MM.1S (cell line): Measurements from ENCODE around the gene CPA1.

ENCODE experiments used
- DNase-seq: peaks from one replicate; pipeline ENCODE4 v3.0.0-alpha.2; 2015
- H2AFZ ChIP-seq: fragments of 300-600 bp; sonication (generic); 2 replicates; pipeline ENCODE4 v1.6.0; 2016; ENCODE audit warnings: antibody characterized with exemption, low read length
- H3F3A ChIP-seq: fragments of 300-600 bp; sonication (generic); 2 replicates; pipeline ENCODE4 v1.6.1; 2016; ENCODE audit warnings: mild to moderate bottlenecking, antibody characterized with exemption, low read length, moderate library complexity, mixed read lengths; ENCODE audit not compliant: insufficient read depth
- H3K27ac ChIP-seq: fragments of 300-600 bp; sonication (generic); 2 replicates; pipeline ENCODE4 v1.5.1; 2016; ENCODE audit warnings: mild to moderate bottlenecking, low read length
- H3K27me3 ChIP-seq: fragments of 300-600 bp; sonication (generic); replicated peaks from 2 replicates; pipeline ENCODE4 v1.6.0; 2016; ENCODE audit warnings: low read length; ENCODE audit not compliant: insufficient read depth
- H3K36me3 ChIP-seq: fragments of 300-600 bp; sonication (generic); replicated peaks from 2 replicates; pipeline ENCODE4 v1.6.1; 2016; ENCODE audit warnings: mild to moderate bottlenecking, low read length, mixed read lengths; ENCODE audit not compliant: insufficient read depth
- H3K4me1 ChIP-seq: fragments of 300-600 bp; sonication (generic); 2 replicates; pipeline ENCODE4 v1.6.1; 2016; ENCODE audit warnings: low read length, mixed read lengths
- H3K4me2 ChIP-seq: fragments of 300-600 bp; sonication (generic); 2 replicates; pipeline ENCODE4 v1.6.0; 2016; ENCODE audit warnings: low read depth, low read length
- H3K4me3 ChIP-seq: fragments of 300-600 bp; sonication (generic); 2 replicates; pipeline ENCODE4 v1.5.1; 2016; ENCODE audit warnings: low read length, mixed read lengths
- H3K79me2 ChIP-seq: fragments of 300-600 bp; sonication (generic); 2 replicates; pipeline ENCODE4 v1.6.1; 2016; ENCODE audit warnings: mixed run types, low read length, mixed read lengths
- H3K9ac ChIP-seq: fragments of 300-600 bp; sonication (generic); 2 replicates; pipeline ENCODE4 v1.6.1; 2016; ENCODE audit warnings: low read length, mixed read lengths
- H3K9me2 ChIP-seq: fragments of 300-600 bp; sonication (generic); replicated peaks from 2 replicates; pipeline ENCODE4 v1.6.1; 2016; ENCODE audit warnings: mild to moderate bottlenecking, low read length, mixed read lengths; ENCODE audit not compliant: insufficient read depth
- H3K9me3 ChIP-seq: fragments of 300-600 bp; sonication (generic); replicated peaks from 2 replicates; pipeline ENCODE4 v1.6.1; 2016; ENCODE audit warnings: mild to moderate bottlenecking, low read length, mixed read lengths; ENCODE audit not compliant: insufficient read depth
- H4K20me1 ChIP-seq: fragments of 300-600 bp; sonication (generic); 2 replicates; pipeline ENCODE4 v1.6.1; 2016; ENCODE audit warnings: mild to moderate bottlenecking, low read length, moderate library complexity, mixed read lengths; ENCODE audit not compliant: insufficient read depth
- EZH2 ChIP-seq: fragments of 300-600 bp; sonication (generic); optimal IDR thresholded peaks from 2 replicates; pipeline ENCODE3; 2017; ENCODE audit warnings: low read depth, mild to moderate bottlenecking, antibody characterized with exemption, low read length, mixed read lengths
- EZH2phosphoT487 ChIP-seq: fragments of 300-600 bp; sonication (generic); IDR thresholded peaks from 2 replicates; pipeline ENCODE4 v1.6.1; 2018; ENCODE audit warnings: antibody characterized with exemption, low read length
- TF ChIP-seq, protein P1 (sequence below): fragments of 300-600 bp; sonication (generic); IDR thresholded peaks from 2 replicates; pipeline ENCODE4 v1.5.1; 2016; ENCODE audit warnings: antibody characterized with exemption, low read length, mixed read lengths

The CPA1 gene

GRCh38 chr7:130409712-130410072 is 29.4 kb downstream of the CPA1 start:
- Histone ChIP-seq H3K4me2 (no peak overlapping the region), H3K9ac (no peak overlapping the region), H3K79me2 (no peaks in the 10 kb centered on the region), H3K27me3 (no peaks in the 10 kb centered on the region), H3K4me1 (no peaks in the 10 kb centered on the region), H3K9me3 (no peaks in the 10 kb centered on the region), H2AFZ (no peak overlapping the region), H3K4me3 (no peak overlapping the region), H3K27ac (no peak overlapping the region), H3K36me3 (no peaks in the 10 kb centered on the region), H3F3A (no peaks in the 10 kb centered on the region), H4K20me1 (no peaks in the 10 kb centered on the region), H3K9me2 (no peaks in the 10 kb centered on the region)
- DNase-seq: no peak
- TF ChIP-seq, protein P1, sequence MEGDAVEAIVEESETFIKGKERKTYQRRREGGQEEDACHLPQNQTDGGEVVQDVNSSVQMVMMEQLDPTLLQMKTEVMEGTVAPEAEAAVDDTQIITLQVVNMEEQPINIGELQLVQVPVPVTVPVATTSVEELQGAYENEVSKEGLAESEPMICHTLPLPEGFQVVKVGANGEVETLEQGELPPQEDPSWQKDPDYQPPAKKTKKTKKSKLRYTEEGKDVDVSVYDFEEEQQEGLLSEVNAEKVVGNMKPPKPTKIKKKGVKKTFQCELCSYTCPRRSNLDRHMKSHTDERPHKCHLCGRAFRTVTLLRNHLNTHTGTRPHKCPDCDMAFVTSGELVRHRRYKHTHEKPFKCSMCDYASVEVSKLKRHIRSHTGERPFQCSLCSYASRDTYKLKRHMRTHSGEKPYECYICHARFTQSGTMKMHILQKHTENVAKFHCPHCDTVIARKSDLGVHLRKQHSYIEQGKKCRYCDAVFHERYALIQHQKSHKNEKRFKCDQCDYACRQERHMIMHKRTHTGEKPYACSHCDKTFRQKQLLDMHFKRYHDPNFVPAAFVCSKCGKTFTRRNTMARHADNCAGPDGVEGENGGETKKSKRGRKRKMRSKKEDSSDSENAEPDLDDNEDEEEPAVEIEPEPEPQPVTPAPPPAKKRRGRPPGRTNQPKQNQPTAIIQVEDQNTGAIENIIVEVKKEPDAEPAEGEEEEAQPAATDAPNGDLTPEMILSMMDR: no peak
- TF ChIP-seq EZH2: no peak
- no peak for TF ChIP-seq EZH2phosphoT487

- Histone ChIP-seq H3K27me3 (no peaks in the 10 kb centered on the region), H2AFZ (no peak overlapping the region), H3K36me3 (no peaks in the 10 kb centered on the region), H3K4me1 (no peaks in the 10 kb centered on the region), H3K9me2 (no peaks in the 10 kb centered on the region), H3K9ac (no peak overlapping the region), H3F3A (no peaks in the 10 kb centered on the region), H3K4me2 (no peak overlapping the region), H3K79me2 (no peaks in the 10 kb centered on the region), H3K4me3 (no peak overlapping the region), H3K27ac (no peak overlapping the region), H3K9me3 (no peaks in the 10 kb centered on the region), H4K20me1 (no peaks in the 10 kb centered on the region)
- DNase-seq: no peak
- no peak for TF ChIP-seq EZH2
Observed at GRCh38 chr7:130410868-130411541, 30.7 kb downstream of the CPA1 start.

DNA sequence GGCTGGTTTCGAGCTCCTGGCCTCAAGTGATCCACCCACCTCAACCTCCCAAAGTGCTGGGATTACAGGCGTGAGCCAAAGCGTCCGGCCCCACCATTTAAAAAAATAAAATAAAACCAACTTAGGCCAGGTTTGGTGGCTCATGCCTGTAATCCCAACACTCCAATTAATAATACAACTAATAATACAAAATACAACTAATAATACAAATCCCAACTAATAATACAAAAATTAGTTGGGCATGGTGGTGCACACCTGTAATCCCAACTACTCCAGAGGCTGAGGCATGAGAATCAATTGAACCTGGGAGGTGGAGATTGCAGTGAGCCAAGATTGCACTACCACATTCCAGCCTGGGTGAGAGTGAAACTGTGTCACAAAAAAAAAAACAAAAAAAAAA is 32.9 kb downstream of the CPA1 start:
- TF ChIP-seq, protein P1: no peak
- TF ChIP-seq EZH2phosphoT487 (no peak), EZH2 (no peak)
- Histone ChIP-seq H3K4me2 (no peak overlapping the region), H3F3A (no peaks in the 10 kb centered on the region), H4K20me1 (no peaks in the 10 kb centered on the region), H3K79me2 (no peaks in the 10 kb centered on the region), H3K9ac (no peak overlapping the region), H3K27ac (no peak overlapping the region), H3K4me1 (no peaks in the 10 kb centered on the region), H3K27me3 (no peaks in the 10 kb centered on the region), H3K4me3 (no peak overlapping the region), H3K9me2 (no peaks in the 10 kb centered on the region), H2AFZ (no peak overlapping the region), H3K9me3 (no peaks in the 10 kb centered on the region), H3K36me3 (no peaks in the 10 kb centered on the region)
- no peak for DNase-seq

GRCh38 chr7:130415006-130415405 is 34.7 kb downstream of the CPA1 start:
- TF ChIP-seq, protein P1: no peak
- TF ChIP-seq EZH2 (no peak), EZH2phosphoT487 (no peak)
- Histone ChIP-seq H3K9me2 (no peaks in the 10 kb centered on the region), H3K9me3 (no peaks in the 10 kb centered on the region), H3K27ac (no peak overlapping the region), H3K4me3 (no peak overlapping the region), H3K9ac (no peak overlapping the region), H3K79me2 (no peaks in the 10 kb centered on the region), H3K4me1 (no peaks in the 10 kb centered on the region), H3K36me3 (no peaks in the 10 kb centered on the region), H4K20me1 (no peaks in the 10 kb centered on the region), H3K4me2 (no peak overlapping the region), H2AFZ (no peak overlapping the region), H3K27me3 (no peaks in the 10 kb centered on the region), H3F3A (no peaks in the 10 kb centered on the region)
- no peak for DNase-seq
